BJ (cell line): ENCODE results near the gene FHOD3. TPM values are rescaled to one million over a fixed set of nuclear protein-coding genes. Genes with fewer than 3 reads are reported as not detected.

ENCODE experiments used
- CTCF ChIA-PET: fragments of 350-600 bp; formaldehyde crosslinking; extraction: SDS; loops from one replicate; lab custom pipeline; 2021; ENCODE audit warnings: antibody characterized with exemption, inconsistent platforms; lab: Yijun Ruan, JAX
- POLR2A ChIA-PET: fragments of 300-600 bp; sonication (Branson Sonifier 250); formaldehyde crosslinking; extraction: SDS; loops from one replicate; lab custom pipeline; 2021; ENCODE audit warnings: antibody characterized with exemption; lab: Charles Lee
- DNase-seq: peaks from one replicate; pipeline ENCODE4 v3.0.0-alpha.2; 2011; ENCODE audit warnings: low read depth
- H3K27me3 ChIP-seq: 2 replicates; pipeline ENCODE4 v1.6.0; 2011; ENCODE audit warnings: low read length; ENCODE audit not compliant: control insufficient read depth, insufficient read depth
- H3K36me3 ChIP-seq: 2 replicates; pipeline ENCODE4 v1.5.1; 2011; ENCODE audit warnings: low read length; ENCODE audit not compliant: control insufficient read depth, insufficient read depth
- H3K4me3 ChIP-seq: 2 replicates; pipeline ENCODE4 v1.5.1; 2011; ENCODE audit warnings: low read depth, mild to moderate bottlenecking, control low read depth, low read length
- polyA plus RNA-seq: library from polyadenylated mRNA; depleted of rRNA; stranded (reverse); fragments of >200 nt; gene quantifications from 2 replicates; pipeline ENCODE4 v1.2.3, GENCODE V29; 2011
- TF ChIP-seq, protein P1 (sequence below): IDR thresholded peaks from 2 replicates; pipeline ENCODE4 v1.5.1; 2011; ENCODE audit warnings: low read depth, mild to moderate bottlenecking, control low read depth, inconsistent platforms, low read length, moderate library complexity; ENCODE audit not compliant: insufficient read depth

Gene FHOD3
- polyA plus RNA-seq, 1 experiment = 24.6 TPM

DNA sequence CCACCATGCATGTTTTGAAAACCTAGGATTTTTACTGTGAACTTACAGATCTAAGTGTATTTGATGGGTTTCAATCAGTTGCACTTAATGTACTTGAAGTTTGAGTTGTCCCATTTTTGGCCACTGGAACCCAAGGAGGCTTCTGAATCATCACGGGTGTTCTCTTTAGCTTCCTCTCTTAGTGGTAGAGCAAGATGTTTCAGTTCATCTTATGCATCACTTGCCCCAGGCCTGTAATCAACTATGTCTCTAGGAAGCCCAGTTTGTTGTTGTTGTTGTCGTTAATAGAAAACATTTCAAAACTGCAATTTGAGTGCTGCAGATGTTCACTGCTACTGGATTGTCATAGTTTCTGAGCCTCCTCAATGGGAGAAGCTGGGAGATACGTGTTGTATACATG, 97.0 kb downstream of the FHOD3 start:
- no peaks in the 10 kb centered on the region for H3K36me3 ChIP-seq
- no peaks in the 10 kb centered on the region for H3K27me3 ChIP-seq
- POLR2A ChIA-PET = no interaction called here
- H3K4me3 ChIP-seq = no peak overlapping the region
- DNase-seq = no peak
- TF ChIP-seq, protein P1, sequence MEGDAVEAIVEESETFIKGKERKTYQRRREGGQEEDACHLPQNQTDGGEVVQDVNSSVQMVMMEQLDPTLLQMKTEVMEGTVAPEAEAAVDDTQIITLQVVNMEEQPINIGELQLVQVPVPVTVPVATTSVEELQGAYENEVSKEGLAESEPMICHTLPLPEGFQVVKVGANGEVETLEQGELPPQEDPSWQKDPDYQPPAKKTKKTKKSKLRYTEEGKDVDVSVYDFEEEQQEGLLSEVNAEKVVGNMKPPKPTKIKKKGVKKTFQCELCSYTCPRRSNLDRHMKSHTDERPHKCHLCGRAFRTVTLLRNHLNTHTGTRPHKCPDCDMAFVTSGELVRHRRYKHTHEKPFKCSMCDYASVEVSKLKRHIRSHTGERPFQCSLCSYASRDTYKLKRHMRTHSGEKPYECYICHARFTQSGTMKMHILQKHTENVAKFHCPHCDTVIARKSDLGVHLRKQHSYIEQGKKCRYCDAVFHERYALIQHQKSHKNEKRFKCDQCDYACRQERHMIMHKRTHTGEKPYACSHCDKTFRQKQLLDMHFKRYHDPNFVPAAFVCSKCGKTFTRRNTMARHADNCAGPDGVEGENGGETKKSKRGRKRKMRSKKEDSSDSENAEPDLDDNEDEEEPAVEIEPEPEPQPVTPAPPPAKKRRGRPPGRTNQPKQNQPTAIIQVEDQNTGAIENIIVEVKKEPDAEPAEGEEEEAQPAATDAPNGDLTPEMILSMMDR = no peak
- CTCF ChIA-PET = interaction anchor here (1.1 kb wide), 1 partner anchor 26 kb away, joined by 3 read pairs; no protein-coding TSS in a partner anchor

DNA sequence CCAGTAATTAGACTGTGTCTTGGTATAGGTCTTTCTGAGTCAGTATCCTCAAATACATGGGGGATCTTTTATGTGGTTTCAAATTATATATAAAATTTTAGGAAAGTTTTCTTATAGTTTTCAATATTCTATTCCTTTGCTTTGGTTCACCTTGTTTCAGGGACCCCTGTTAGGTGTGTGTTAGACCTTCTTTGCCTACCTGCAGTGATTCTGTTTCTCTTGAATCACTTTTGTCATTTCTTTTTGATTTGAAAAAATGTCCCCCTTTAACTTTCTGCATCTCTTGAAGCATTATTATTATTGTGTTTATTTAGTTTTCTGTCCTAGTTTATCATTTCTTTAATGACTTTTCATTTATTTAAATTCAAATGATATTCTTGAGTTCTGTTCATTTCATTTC, 98.7 kb downstream of the FHOD3 start:
- TF ChIP-seq, protein P1 = no peak
- Histone ChIP-seq H3K36me3 (no peaks in the 10 kb centered on the region), H3K27me3 (no peaks in the 10 kb centered on the region), H3K4me3 (no peak overlapping the region)
- ChIA-PET CTCF (no interaction called here), POLR2A (no interaction called here)
- no peak for DNase-seq

DNA sequence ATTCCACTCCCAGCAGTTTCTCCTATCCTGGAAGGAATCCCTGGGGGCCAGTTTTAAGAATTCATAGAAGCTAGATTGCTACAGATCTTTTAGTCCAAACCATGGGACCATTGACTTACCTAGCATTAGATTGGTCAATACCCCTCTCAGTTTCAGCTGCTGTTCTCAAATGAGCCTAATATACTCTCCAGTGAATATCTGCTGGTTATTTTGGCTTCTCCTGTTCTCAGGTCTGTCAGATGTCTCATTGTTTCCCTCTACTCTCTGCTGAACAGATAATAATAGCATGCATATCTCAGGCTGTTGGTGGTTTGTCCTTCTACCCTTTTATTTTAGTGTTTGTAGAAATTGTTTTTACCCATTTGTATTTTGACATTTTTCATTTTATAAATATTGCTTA, 99.5 kb downstream of the FHOD3 start:
- Histone ChIP-seq H3K36me3 (no peaks in the 10 kb centered on the region), H3K27me3 (no peaks in the 10 kb centered on the region), H3K4me3 (no peak overlapping the region)
- ChIA-PET POLR2A (no interaction called here), CTCF (no interaction called here)
- DNase-seq = no peak
- TF ChIP-seq, protein P1 = no peak

DNA sequence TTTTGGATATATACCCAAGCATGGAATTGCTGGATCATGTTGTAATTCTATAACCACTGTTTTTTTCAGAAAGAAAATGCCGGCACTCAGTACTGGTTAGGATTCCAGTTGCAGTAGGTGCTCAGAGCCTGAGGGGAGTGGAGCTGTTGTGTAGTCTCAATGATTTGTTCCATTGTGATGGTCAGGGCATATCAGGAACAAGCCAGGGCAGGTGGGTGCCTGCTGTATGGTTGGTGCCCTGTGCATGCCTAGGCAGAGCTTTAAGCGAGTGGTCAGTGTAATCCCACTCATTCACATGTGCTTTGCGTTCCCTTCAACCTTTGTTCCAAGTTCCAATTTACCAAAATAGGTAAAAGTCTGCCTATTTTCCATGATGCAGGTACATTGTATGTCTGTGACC, 100.9 kb downstream of the FHOD3 start:
- no peaks in the 10 kb centered on the region for H3K27me3 ChIP-seq

DNA sequence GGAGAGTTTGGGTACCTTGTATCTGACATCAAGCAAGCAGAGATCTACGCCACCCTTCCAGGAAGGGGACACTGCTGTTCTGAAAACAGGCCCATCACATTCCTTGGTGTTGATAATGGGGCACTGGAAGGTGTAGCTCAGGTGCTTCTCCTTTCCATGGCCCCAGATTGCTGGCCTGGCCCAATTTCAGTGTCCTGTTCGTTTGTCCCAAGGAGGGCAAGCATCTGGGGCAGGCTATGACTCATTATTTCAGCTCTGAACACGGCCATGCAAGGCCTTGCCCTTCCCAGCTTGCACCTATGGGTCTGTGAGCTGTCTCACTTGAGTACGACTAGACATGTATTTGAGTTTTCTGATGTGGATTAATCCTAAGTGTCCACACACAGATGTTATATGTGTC, 101.5 kb downstream of the FHOD3 start:
- H3K27me3 ChIP-seq = no peaks in the 10 kb centered on the region
- H3K4me3 ChIP-seq = no peak overlapping the region
- ChIA-PET POLR2A (no interaction called here), CTCF (interaction anchor here (0.8 kb wide), 1 partner anchor 41 kb away, joined by 3 read pairs; no protein-coding TSS in a partner anchor)
- DNase-seq = no peak
- no peaks in the 10 kb centered on the region for H3K36me3 ChIP-seq
- TF ChIP-seq, protein P1 = no peak

More for the DNA sequence above, 100.9 kb downstream of the FHOD3 start:
- TF ChIP-seq, protein P1 = no peak
- H3K36me3 ChIP-seq = no peaks in the 10 kb centered on the region
- DNase-seq = no peak
- CTCF ChIA-PET = interaction anchor here (0.8 kb wide), 2 partner anchors 14 to 42 kb away, joined by 3 read pairs; no protein-coding TSS in a partner anchor
- no peak overlapping the region for H3K4me3 ChIP-seq
- POLR2A ChIA-PET = no interaction called here
